ENCODE measurements around the gene SAFB2. TPM values are rescaled to one million over a fixed set of nuclear protein-coding genes. Genes with fewer than 3 reads are reported as not detected.

SAFB2 gene
- total RNA-seq, 4 donors from 2014 or later, result 64.0 to 283 (median 124) TPM

- H3K27ac ChIP-seq, result no peak overlapping the region
- no peak for DNase-seq
- peaks cover 12 to 13% of the 10 kb centered on the region in 2 donors for H3K9me3 ChIP-seq
- peaks cover 37% of the 10 kb centered on the region for H3K27me3 ChIP-seq
- intact Hi-C loops (cut with DNase I; ENCODE audit: low total_unique reads), result no loop called here
- no peak overlapping the region for H3K4me3 ChIP-seq
- H3K4me1 ChIP-seq, result peaks cover 0 to 8% (median 4%) of the 10 kb centered on the region in 4 donors
- TF ChIP-seq CTCF (IDR thresholded peaks at IDR 0.05) (no peak), EP300 (IDR thresholded peaks at IDR 0.05; ENCODE audit: low read depth) (no peak), POLR2AphosphoS5 (IDR thresholded peaks at IDR 0.05) (no peak), POLR2A (IDR thresholded peaks at IDR 0.05) (no peak)
- in situ Hi-C loops (cut with MboI; ENCODE audit: low pct_ligation_motif_present in 1 of 4, low pct_unique_long_range_greater_than_20kb in 1 of 4, low sequenced_read_pairs in 3 of 4), result no loop called here
- H3K36me3 ChIP-seq, result no peaks in the 10 kb centered on the region
- 71 to 80% methylated on average over 1 to 12 of the region's 12 CpGs for WGBS, 2 donors (ENCODE audit: low coverage in 1 of 2)
Measured at GRCh38 chr19:5537870-5538269, 84.7 kb downstream of the SAFB2 start.

Small RNAs within 50 kb of the gene (small RNA-seq; reads per million reads assigned to genes)
- gene SNRPEP4, result 0 to 0.24 (median 0) reads per million in 4 donors

Other genes with a start within 250 kb of the SAFB2 start
- not detected for gene ZNRF4, start 167.4 kb downstream of the SAFB2 start, total RNA-seq
- gene TINCR, start 54.8 kb downstream of the SAFB2 start, total RNA-seq, result 10 to 100 TPM in 3 of 4 donors, not detected in 1; 13.2 to 45.3 (median 22.7) TPM
- 100 to 1,000 TPM in 3 of 4 donors, 10 to 100 TPM in 1; 90.5 to 368 (median 185) TPM for gene SAFB, start 307 bp upstream of the SAFB2 start, total RNA-seq
- 10 to 100 TPM; 30.3 to 73.5 (median 52.6) TPM for gene MICOS13, start 57.7 kb upstream of the SAFB2 start, total RNA-seq
- 10 to 100 TPM; 10.8 to 30.1 (median 16.6) TPM for gene HSD11B1L, start 58.3 kb upstream of the SAFB2 start, total RNA-seq
- gene RPL36, start 67.5 kb upstream of the SAFB2 start, total RNA-seq, result 100 to 1,000 TPM in 3 of 4 donors, 10 to 100 TPM in 1; 87.9 to 636 (median 329) TPM
- gene LONP1, start 97.4 kb upstream of the SAFB2 start, total RNA-seq, result 100 to 1,000 TPM in 1 of 4 donors, 10 to 100 TPM in 3; 28.7 to 164 (median 39.8) TPM
- not detected for gene CATSPERD, start 97.9 kb upstream of the SAFB2 start, total RNA-seq
- 10 to 100 TPM in 1 of 4 donors, 1 to 10 TPM in 3; 1.1 to 10.5 (median 1.6) TPM for gene PRR22, start 162.0 kb upstream of the SAFB2 start, total RNA-seq
- 10 to 100 TPM; 28.3 to 86.6 (median 56.6) TPM for gene DUS3L, start 168.4 kb upstream of the SAFB2 start, total RNA-seq
- gene NRTN, start 182.3 kb upstream of the SAFB2 start, total RNA-seq, result 1 to 10 TPM in 3 of 4 donors, under 1 TPM in 1; 0.82 to 3.8 (median 1.5) TPM
- gene FUT6, start 216.9 kb upstream of the SAFB2 start, total RNA-seq, result 100 to 1,000 TPM in 2 of 4 donors, 10 to 100 TPM in 2; 71.9 to 251 (median 115) TPM
- 100 to 1,000 TPM; 180 to 222 (median 191) TPM for gene FUT3, start 228.7 kb upstream of the SAFB2 start, total RNA-seq
- 1 to 10 TPM in 1 of 4 donors, not detected in 3; 4.8 TPM for gene FUT5, start 247.8 kb upstream of the SAFB2 start, total RNA-seq